Breast epithelium (tissue), 4 donors: ENCODE data around the gene TPK1. TPM values are rescaled to one million over a fixed set of nuclear protein-coding genes. Genes with fewer than 3 reads are reported as not detected.
"Not testable (repeated sequence)": the region's sequence is repeated elsewhere in the genome, so short reads cannot be mapped to it uniquely, and the experiment has no call there.

Source experiments
- DNase-seq, 2 donors: peaks; one replicate each; pipeline ENCODE4 v3.0.0-alpha.2; 2019; ENCODE audit warnings: low spot score in 2 of 2
- H3K27ac ChIP-seq, 2 donors: fragments of 200-600 bp; sonication (generic) in 1 of 2; one replicate each; pipeline ENCODE4 v1.5.1; 2016 to 2019; ENCODE audit warnings: mild to moderate bottlenecking in 1 of 2
- H3K27me3 ChIP-seq, 2 donors: fragments of 200-600 bp; sonication (generic) in 1 of 2; one replicate each; pipeline versions ENCODE4 v1.5.1 to v1.6.0; 2017 to 2019; ENCODE audit warnings: control low read depth in 1 of 2, mild to moderate bottlenecking in 1 of 2
- H3K36me3 ChIP-seq: fragments of 200-600 bp; one replicate; pipeline ENCODE4 v1.5.1; 2019
- H3K4me1 ChIP-seq, 2 donors: fragments of 200-600 bp; sonication (generic); one replicate each; pipeline ENCODE4 v1.5.1; 2016 to 2019; ENCODE audit warnings: control low read depth in 1 of 2
- H3K4me3 ChIP-seq, 3 donors: fragments of 200-600 bp; sonication (generic); 1 replicate in 2 of 3; 2 replicates in 1 of 3; pipeline ENCODE4 v1.5.1; 2016 to 2019; ENCODE audit warnings: mild to moderate bottlenecking in 3 of 3, moderate library complexity in 2 of 3
- H3K9me3 ChIP-seq, 2 donors: fragments of 200-600 bp; sonication (generic) in 1 of 2; one replicate each; pipeline ENCODE4 v1.5.1; 2016 to 2019; ENCODE audit warnings: control low read depth in 1 of 2
- CTCF ChIP-seq, 3 donors: fragments of 450-650 bp; IDR thresholded peaks; one replicate each; pipeline ENCODE4 v1.5.1; 2016 to 2017; ENCODE audit warnings: antibody characterized with exemption in 3 of 3, mild to moderate bottlenecking in 3 of 3, moderate library complexity in 3 of 3
- POLR2A ChIP-seq: fragments of 450-650 bp; IDR thresholded peaks from one replicate; pipeline ENCODE4 v1.6.1; 2016; ENCODE audit warnings: antibody characterized with exemption, mild to moderate bottlenecking, moderate library complexity
- POLR2AphosphoS5 ChIP-seq, 3 donors: sonication (generic); formaldehyde crosslinking; IDR thresholded peaks; one replicate each; pipeline ENCODE4 v1.6.1; 2017; ENCODE audit warnings: antibody characterized with exemption in 3 of 3
- intact Hi-C: fragments of 100-400 bp; cut with DNase I; formaldehyde crosslinking; loops from one replicate; pipeline ENCODE4 v1.15.1; 2023; ENCODE audit warnings: low total_unique reads
- total RNA-seq, 3 donors: library from RNA; depleted of rRNA; stranded (reverse); fragments of >200 nt; gene quantifications; one replicate each; pipeline ENCODE4 v1.1.0, GENCODE V29; 2016

Gene TPK1
- total RNA-seq, 3 donors from 2014 or later, result 4.8 to 9.8 (median 7.9) TPM

- TF ChIP-seq CTCF (IDR thresholded peaks at IDR 0.05), result no peak
- TF ChIP-seq POLR2A, result no peak
- TF ChIP-seq POLR2AphosphoS5 (IDR thresholded peaks at IDR 0.05), result no peak
- no peak overlapping the region for H3K4me3 ChIP-seq
- no peak overlapping the region for H3K27ac ChIP-seq
- no peaks in the 10 kb centered on the region for H3K27me3 ChIP-seq
- H3K4me1 ChIP-seq, result no peaks in the 10 kb centered on the region
- no peaks in the 10 kb centered on the region for H3K36me3 ChIP-seq
- DNase-seq, result no peak
- intact Hi-C loops, result no loop called here
- no peaks in the 10 kb centered on the region for H3K9me3 ChIP-seq
Observed at GRCh38 chr7:144784441-144784840, 51.4 kb downstream of the TPK1 start.

- no peaks in the 10 kb centered on the region for H3K4me1 ChIP-seq
- H3K27ac ChIP-seq, result no peak overlapping the region
- TF ChIP-seq POLR2A, result no peak
- TF ChIP-seq CTCF (IDR thresholded peaks at IDR 0.05), result no peak
- no peak for DNase-seq
- intact Hi-C loops, result no loop called here
- peaks cover 0 to 3% of the 10 kb centered on the region in 2 donors for H3K9me3 ChIP-seq
- H3K27me3 ChIP-seq, result no peaks in the 10 kb centered on the region
- no peaks in the 10 kb centered on the region for H3K36me3 ChIP-seq
- no peak overlapping the region for H3K4me3 ChIP-seq
Observed at GRCh38 chr7:144782883-144783282, 53.0 kb downstream of the TPK1 start.

- intact Hi-C loops, result no loop called here
- Histone ChIP-seq H3K27me3 (no peaks in the 10 kb centered on the region), H3K27ac (no peak overlapping the region), H3K4me1 (no peaks in the 10 kb centered on the region), H3K4me3 (no peak overlapping the region), H3K36me3 (no peaks in the 10 kb centered on the region), H3K9me3 (peaks cover 0 to 11% of the 10 kb centered on the region in 2 donors)
- DNase-seq, result no peak
- no peak for TF ChIP-seq POLR2A
- TF ChIP-seq POLR2AphosphoS5 (IDR thresholded peaks at IDR 0.05), result no peak
- no peak for TF ChIP-seq CTCF (IDR thresholded peaks at IDR 0.05)
Observed at GRCh38 chr7:144780071-144780608, 55.7 kb downstream of the TPK1 start.

GRCh38 chr7:144777889-144778288, 58.0 kb downstream of the TPK1 start:
- not testable (repeated sequence) for H3K4me1 ChIP-seq, H3K27me3 ChIP-seq, H3K36me3 ChIP-seq, H3K4me3 ChIP-seq, H3K27ac ChIP-seq, DNase-seq
- intact Hi-C loops, result loop anchor here (5.0 kb wide), 1 partner anchor 549 kb away; no protein-coding TSS in a partner anchor
- H3K9me3 ChIP-seq, result peaks cover 0 to 11% of the 10 kb centered on the region in 2 donors

GRCh38 chr7:144777005-144777839, 58.6 kb downstream of the TPK1 start:
- intact Hi-C loops, result loop anchor here (5.0 kb wide), 1 partner anchor 550 kb away; no protein-coding TSS in a partner anchor
- H3K27ac ChIP-seq, result no peak overlapping the region
- no peaks in the 10 kb centered on the region for H3K4me1 ChIP-seq
- no peak for TF ChIP-seq POLR2AphosphoS5 (IDR thresholded peaks at IDR 0.05)
- TF ChIP-seq POLR2A, result no peak
- TF ChIP-seq CTCF (IDR thresholded peaks at IDR 0.05), result no peak
- DNase-seq, result no peak
- no peaks in the 10 kb centered on the region for H3K36me3 ChIP-seq
- no peaks in the 10 kb centered on the region for H3K27me3 ChIP-seq
- no peak overlapping the region for H3K4me3 ChIP-seq
- peaks cover 0 to 11% of the 10 kb centered on the region in 2 donors for H3K9me3 ChIP-seq
